ENCODE data around the gene PPP1R26. TPM values are rescaled to one million over a fixed set of nuclear protein-coding genes. Genes with fewer than 3 reads are reported as not detected.

The PPP1R26 gene
- total and polyA plus RNA-seq, 2 of the 13 experiments (the other 11 are each of a cell fraction or from before 2014, with no cell fraction given), result 8.6 to 11.6 TPM

DNA sequence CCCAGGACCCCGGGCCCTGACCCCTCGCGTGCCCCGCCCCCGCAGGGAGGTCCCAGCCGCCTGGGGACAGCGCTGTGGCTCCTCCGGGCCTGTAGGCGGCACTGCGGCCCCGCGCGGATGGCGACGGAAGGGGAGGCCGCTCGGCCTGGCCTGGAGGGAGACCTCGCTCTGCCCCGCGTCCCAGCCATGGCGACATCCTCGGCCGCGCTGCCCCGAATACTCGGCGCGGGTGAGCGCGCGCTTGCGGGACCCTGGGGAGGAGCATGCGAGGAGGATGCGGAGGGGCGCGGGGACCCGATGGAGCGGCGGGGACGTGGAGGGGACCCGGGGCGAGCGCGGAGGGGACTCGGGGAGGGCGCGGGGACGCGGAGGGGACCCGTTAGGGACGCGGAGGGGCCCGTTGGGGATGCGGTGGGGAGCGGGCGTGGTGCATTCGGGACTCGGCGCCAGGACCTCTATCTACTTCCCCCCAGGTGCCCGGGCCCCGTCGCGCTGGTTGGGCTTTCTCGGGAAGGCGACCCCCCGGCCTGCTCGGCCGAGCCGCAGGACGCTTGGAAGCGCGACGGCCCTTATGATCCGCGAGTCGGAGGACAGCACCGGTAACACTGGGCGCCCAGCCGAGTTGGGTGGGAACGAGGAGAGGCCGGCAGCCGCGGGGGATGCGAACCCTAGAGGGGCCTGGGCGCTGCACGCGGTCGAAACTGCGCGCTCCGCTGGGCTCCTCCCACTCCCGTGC lies 21.1 kb downstream of the PPP1R26 start, which contains the start of gene MRPS2 (continued):
- TF ChIP-seq, protein P1, sequence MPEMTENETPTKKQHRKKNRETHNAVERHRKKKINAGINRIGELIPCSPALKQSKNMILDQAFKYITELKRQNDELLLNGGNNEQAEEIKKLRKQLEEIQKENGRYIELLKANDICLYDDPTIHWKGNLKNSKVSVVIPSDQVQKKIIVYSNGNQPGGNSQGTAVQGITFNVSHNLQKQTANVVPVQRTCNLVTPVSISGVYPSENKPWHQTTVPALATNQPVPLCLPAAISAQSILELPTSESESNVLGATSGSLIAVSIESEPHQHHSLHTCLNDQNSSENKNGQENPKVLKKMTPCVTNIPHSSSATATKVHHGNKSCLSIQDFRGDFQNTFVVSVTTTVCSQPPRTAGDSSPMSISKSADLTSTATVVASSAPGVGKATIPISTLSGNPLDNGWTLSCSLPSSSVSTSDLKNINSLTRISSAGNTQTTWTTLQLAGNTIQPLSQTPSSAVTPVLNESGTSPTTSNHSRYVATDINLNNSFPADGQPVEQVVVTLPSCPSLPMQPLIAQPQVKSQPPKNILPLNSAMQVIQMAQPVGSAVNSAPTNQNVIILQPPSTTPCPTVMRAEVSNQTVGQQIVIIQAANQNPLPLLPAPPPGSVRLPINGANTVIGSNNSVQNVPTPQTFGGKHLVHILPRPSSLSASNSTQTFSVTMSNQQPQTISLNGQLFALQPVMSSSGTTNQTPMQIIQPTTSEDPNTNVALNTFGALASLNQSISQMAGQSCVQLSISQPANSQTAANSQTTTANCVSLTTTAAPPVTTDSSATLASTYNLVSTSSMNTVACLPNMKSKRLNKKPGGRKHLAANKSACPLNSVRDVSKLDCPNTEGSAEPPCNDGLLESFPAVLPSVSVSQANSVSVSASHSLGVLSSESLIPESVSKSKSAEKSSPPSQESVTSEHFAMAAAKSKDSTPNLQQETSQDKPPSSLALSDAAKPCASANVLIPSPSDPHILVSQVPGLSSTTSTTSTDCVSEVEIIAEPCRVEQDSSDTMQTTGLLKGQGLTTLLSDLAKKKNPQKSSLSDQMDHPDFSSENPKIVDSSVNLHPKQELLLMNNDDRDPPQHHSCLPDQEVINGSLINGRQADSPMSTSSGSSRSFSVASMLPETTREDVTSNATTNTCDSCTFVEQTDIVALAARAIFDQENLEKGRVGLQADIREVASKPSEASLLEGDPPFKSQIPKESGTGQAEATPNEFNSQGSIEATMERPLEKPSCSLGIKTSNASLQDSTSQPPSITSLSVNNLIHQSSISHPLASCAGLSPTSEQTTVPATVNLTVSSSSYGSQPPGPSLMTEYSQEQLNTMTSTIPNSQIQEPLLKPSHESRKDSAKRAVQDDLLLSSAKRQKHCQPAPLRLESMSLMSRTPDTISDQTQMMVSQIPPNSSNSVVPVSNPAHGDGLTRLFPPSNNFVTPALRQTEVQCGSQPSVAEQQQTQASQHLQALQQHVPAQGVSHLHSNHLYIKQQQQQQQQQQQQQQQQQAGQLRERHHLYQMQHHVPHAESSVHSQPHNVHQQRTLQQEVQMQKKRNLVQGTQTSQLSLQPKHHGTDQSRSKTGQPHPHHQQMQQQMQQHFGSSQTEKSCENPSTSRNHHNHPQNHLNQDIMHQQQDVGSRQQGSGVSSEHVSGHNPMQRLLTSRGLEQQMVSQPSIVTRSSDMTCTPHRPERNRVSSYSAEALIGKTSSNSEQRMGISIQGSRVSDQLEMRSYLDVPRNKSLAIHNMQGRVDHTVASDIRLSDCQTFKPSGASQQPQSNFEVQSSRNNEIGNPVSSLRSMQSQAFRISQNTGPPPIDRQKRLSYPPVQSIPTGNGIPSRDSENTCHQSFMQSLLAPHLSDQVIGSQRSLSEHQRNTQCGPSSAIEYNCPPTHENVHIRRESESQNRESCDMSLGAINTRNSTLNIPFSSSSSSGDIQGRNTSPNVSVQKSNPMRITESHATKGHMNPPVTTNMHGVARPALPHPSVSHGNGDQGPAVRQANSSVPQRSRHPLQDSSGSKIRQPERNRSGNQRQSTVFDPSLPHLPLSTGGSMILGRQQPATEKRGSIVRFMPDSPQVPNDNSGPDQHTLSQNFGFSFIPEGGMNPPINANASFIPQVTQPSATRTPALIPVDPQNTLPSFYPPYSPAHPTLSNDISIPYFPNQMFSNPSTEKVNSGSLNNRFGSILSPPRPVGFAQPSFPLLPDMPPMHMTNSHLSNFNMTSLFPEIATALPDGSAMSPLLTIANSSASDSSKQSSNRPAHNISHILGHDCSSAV (CRISPR knock-in tag; IDR thresholded peaks at IDR 0.05; ENCODE audit: borderline replicate concordance), result no peak
- no peak for TF ChIP-seq ZNF549 (CRISPR knock-in tag; IDR thresholded peaks at IDR 0.05)
- TF ChIP-seq, protein P2, sequence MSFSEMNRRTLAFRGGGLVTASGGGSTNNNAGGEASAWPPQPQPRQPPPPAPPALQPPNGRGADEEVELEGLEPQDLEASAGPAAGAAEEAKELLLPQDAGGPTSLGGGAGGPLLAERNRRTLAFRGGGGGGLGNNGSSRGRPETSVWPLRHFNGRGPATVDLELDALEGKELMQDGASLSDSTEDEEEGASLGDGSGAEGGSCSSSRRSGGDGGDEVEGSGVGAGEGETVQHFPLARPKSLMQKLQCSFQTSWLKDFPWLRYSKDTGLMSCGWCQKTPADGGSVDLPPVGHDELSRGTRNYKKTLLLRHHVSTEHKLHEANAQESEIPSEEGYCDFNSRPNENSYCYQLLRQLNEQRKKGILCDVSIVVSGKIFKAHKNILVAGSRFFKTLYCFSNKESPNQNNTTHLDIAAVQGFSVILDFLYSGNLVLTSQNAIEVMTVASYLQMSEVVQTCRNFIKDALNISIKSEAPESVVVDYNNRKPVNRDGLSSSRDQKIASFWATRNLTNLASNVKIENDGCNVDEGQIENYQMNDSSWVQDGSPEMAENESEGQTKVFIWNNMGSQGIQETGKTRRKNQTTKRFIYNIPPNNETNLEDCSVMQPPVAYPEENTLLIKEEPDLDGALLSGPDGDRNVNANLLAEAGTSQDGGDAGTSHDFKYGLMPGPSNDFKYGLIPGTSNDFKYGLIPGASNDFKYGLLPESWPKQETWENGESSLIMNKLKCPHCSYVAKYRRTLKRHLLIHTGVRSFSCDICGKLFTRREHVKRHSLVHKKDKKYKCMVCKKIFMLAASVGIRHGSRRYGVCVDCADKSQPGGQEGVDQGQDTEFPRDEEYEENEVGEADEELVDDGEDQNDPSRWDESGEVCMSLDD (CRISPR knock-in tag; IDR thresholded peaks at IDR 0.05; ENCODE audit: borderline replicate concordance), result no peak
- TF ChIP-seq LCORL (IDR thresholded peaks at IDR 0.05), result no peak
- peak; percentile 75 for TF ChIP-seq LCORL (CRISPR knock-in tag; IDR thresholded peaks at IDR 0.05)
- peak; percentile 76 for TF ChIP-seq NR2C2 (CRISPR knock-in tag; IDR thresholded peaks at IDR 0.05; ENCODE audit: borderline replicate concordance)
- no peak; the same call in 1 of the 2 replicates for TF ChIP-seq ZSCAN9 (CRISPR knock-in tag; IDR thresholded peaks at IDR 0.05; ENCODE audit: borderline replicate concordance)
- peak in 1 of 2 experiments; percentile 78; a peak in 2 of 4 replicates for TF ChIP-seq NR2F1 (CRISPR knock-in tag; IDR thresholded peaks at IDR 0.05)
- TF ChIP-seq, protein P3, sequence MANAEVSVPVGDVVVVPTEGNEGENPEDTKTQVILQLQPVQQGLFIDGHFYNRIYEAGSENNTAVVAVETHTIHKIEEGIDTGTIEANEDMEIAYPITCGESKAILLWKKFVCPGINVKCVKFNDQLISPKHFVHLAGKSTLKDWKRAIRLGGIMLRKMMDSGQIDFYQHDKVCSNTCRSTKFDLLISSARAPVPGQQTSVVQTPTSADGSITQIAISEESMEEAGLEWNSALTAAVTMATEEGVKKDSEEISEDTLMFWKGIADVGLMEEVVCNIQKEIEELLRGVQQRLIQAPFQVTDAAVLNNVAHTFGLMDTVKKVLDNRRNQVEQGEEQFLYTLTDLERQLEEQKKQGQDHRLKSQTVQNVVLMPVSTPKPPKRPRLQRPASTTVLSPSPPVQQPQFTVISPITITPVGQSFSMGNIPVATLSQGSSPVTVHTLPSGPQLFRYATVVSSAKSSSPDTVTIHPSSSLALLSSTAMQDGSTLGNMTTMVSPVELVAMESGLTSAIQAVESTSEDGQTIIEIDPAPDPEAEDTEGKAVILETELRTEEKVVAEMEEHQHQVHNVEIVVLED (CRISPR knock-in tag; IDR thresholded peaks at IDR 0.05; ENCODE audit: borderline replicate concordance), result peak; percentile 61; the same call in 1 of the 2 replicates
- TF ChIP-seq, protein P4, sequence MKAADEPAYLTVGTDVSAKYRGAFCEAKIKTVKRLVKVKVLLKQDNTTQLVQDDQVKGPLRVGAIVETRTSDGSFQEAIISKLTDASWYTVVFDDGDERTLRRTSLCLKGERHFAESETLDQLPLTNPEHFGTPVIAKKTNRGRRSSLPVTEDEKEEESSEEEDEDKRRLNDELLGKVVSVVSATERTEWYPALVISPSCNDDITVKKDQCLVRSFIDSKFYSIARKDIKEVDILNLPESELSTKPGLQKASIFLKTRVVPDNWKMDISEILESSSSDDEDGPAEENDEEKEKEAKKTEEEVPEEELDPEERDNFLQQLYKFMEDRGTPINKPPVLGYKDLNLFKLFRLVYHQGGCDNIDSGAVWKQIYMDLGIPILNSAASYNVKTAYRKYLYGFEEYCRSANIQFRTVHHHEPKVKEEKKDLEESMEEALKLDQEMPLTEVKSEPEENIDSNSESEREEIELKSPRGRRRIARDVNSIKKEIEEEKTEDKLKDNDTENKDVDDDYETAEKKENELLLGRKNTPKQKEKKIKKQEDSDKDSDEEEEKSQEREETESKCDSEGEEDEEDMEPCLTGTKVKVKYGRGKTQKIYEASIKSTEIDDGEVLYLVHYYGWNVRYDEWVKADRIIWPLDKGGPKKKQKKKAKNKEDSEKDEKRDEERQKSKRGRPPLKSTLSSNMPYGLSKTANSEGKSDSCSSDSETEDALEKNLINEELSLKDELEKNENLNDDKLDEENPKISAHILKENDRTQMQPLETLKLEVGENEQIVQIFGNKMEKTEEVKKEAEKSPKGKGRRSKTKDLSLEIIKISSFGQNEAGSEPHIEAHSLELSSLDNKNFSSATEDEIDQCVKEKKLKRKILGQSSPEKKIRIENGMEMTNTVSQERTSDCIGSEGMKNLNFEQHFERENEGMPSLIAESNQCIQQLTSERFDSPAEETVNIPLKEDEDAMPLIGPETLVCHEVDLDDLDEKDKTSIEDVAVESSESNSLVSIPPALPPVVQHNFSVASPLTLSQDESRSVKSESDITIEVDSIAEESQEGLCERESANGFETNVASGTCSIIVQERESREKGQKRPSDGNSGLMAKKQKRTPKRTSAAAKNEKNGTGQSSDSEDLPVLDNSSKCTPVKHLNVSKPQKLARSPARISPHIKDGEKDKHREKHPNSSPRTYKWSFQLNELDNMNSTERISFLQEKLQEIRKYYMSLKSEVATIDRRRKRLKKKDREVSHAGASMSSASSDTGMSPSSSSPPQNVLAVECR (CRISPR knock-in tag; IDR thresholded peaks at IDR 0.05; ENCODE audit: borderline replicate concordance), result peak; percentile 18; the same call in 1 of the 2 replicates

Measured in HepG2 (cell line).